GM23338 (cell line): Measurements from ENCODE around the gene PTMA. TPM values are rescaled to one million over a fixed set of nuclear protein-coding genes. Genes with fewer than 3 reads are reported as not detected.

Experiments
- ATAC-seq: fragments of 200-7000 bp; cut with Tn5 transposase; 3 replicates; pipeline ENCODE4 v1.9.1; 2020
- DNase-seq: peaks from one replicate; pipeline ENCODE4 v3.0.0-alpha.2; 2015; ENCODE audit warnings: low spot score
- H2AFZ ChIP-seq: fragments of 200-600 bp; sonication (generic); 2 replicates; pipeline ENCODE4 v1.8.0; 2016; ENCODE audit warnings: antibody characterized with exemption, mild to moderate bottlenecking, moderate library complexity
- H3F3A ChIP-seq: fragments of 200-600 bp; sonication (generic); replicated peaks from 2 replicates; pipeline ENCODE4 v1.8.0; 2017; ENCODE audit warnings: antibody characterized with exemption, mixed run types, low read depth
- H3K27ac ChIP-seq: fragments of 200-600 bp; sonication (generic); 2 replicates; pipeline ENCODE4 v1.6.1; 2016; ENCODE audit warnings: low read depth
- H3K27me3 ChIP-seq: fragments of 200-600 bp; sonication (generic); 2 replicates; pipeline ENCODE4 v1.8.0; 2016; ENCODE audit warnings: mild to moderate bottlenecking, mixed run types, moderate library complexity; ENCODE audit not compliant: insufficient read depth
- H3K36me3 ChIP-seq: fragments of 200-600 bp; sonication (generic); 2 replicates; pipeline ENCODE4 v1.8.0; 2016; ENCODE audit warnings: mild to moderate bottlenecking; ENCODE audit not compliant: insufficient read depth
- H3K4me1 ChIP-seq: fragments of 200-600 bp; sonication (generic); 2 replicates; pipeline ENCODE4 v1.8.0; 2016; ENCODE audit warnings: mild to moderate bottlenecking, moderate library complexity; ENCODE audit not compliant: insufficient read depth
- H3K4me2 ChIP-seq: fragments of 200-600 bp; sonication (generic); 2 replicates; pipeline ENCODE4 v1.7.1; 2017; ENCODE audit warnings: mixed run types
- H3K4me3 ChIP-seq: fragments of 200-600 bp; sonication (generic); 2 replicates; pipeline ENCODE4 v1.6.1; 2016; ENCODE audit warnings: mixed run types
- H3K79me2 ChIP-seq: fragments of 200-600 bp; sonication (generic); replicated peaks from 2 replicates; pipeline ENCODE4 v1.8.0; 2017; ENCODE audit warnings: mild to moderate bottlenecking; ENCODE audit not compliant: insufficient read depth
- H3K9me2 ChIP-seq: fragments of 200-600 bp; sonication (generic); 2 replicates; pipeline ENCODE4 v1.8.0; 2017; ENCODE audit not compliant: insufficient read depth
- H4K20me1 ChIP-seq: fragments of 200-600 bp; sonication (generic); replicated peaks from 2 replicates; pipeline ENCODE4 v1.8.0; 2017; ENCODE audit warnings: mild to moderate bottlenecking; ENCODE audit not compliant: insufficient read depth
- H3K27ac Mint-ChIP-seq: 2 replicates; pipeline ENCODE4 v1.8.0; 2020; ENCODE audit warnings: inconsistent platforms, mild to moderate bottlenecking, moderate library complexity, mixed read lengths
- H3K27me3 Mint-ChIP-seq: 3 replicates; pipeline ENCODE4 v1.8.0; 2022; ENCODE audit warnings: low read depth, mild to moderate bottlenecking, moderate library complexity, mixed read lengths, inconsistent platforms; ENCODE audit not compliant: insufficient read depth, poor library complexity
- H3K36me3 Mint-ChIP-seq: 3 replicates; pipeline ENCODE4 v1.8.0; 2021; ENCODE audit warnings: low read depth, mild to moderate bottlenecking, inconsistent platforms, moderate library complexity, mixed read lengths
- H3K4me1 Mint-ChIP-seq: 3 replicates; pipeline ENCODE4 v1.8.0; 2020; ENCODE audit warnings: mild to moderate bottlenecking, inconsistent platforms, mixed read lengths
- H3K4me3 Mint-ChIP-seq: 3 replicates; pipeline ENCODE4 v1.8.0; 2021; ENCODE audit warnings: moderate library complexity, mild to moderate bottlenecking, inconsistent platforms, mixed read lengths
- H3K9me3 Mint-ChIP-seq: 3 replicates; pipeline ENCODE4 v1.8.0; 2020; ENCODE audit warnings: moderate library complexity, mild to moderate bottlenecking, inconsistent platforms, mixed read lengths
- ETS1 ChIP-seq: IDR thresholded peaks from 2 replicates; pipeline ENCODE4 v1.6.1; 2016; ENCODE audit warnings: antibody characterized with exemption
- EZH2 ChIP-seq: fragments of 200-600 bp; sonication (generic); IDR thresholded peaks from one replicate; pipeline ENCODE4 v1.8.0; 2017; ENCODE audit warnings: antibody characterized with exemption, mild to moderate bottlenecking, low read depth; ENCODE audit not compliant: unreplicated experiment
- EZH2phosphoT487 ChIP-seq: fragments of 200-600 bp; sonication (generic); IDR thresholded peaks from one replicate; pipeline ENCODE4 v1.8.1; 2018; ENCODE audit warnings: antibody characterized with exemption; ENCODE audit not compliant: unreplicated experiment
- NANOG ChIP-seq: IDR thresholded peaks from 2 replicates; pipeline ENCODE4 v1.6.1; 2016; ENCODE audit warnings: antibody characterized with exemption, borderline replicate concordance
- POLR2AphosphoS5 ChIP-seq: IDR thresholded peaks from 2 replicates; pipeline ENCODE4 v1.6.1; 2016; ENCODE audit warnings: antibody characterized with exemption, low read depth
- REST ChIP-seq: IDR thresholded peaks from one replicate; pipeline ENCODE4 v1.6.1; 2018; ENCODE audit warnings: antibody characterized with exemption; ENCODE audit not compliant: unreplicated experiment
- STAT1 ChIP-seq: IDR thresholded peaks from one replicate; pipeline ENCODE4 v1.6.1; 2016; ENCODE audit warnings: antibody characterized with exemption; ENCODE audit not compliant: unreplicated experiment
- ZNF114 ChIP-seq: fragments of 250-450 bp; sonication (Bioruptor Pico); IDR thresholded peaks from 2 replicates; pipeline ENCODE4 v1.5.0; 2020; ENCODE audit warnings: mild to moderate bottlenecking, moderate library complexity
- ZNF331 ChIP-seq: fragments of 250-450 bp; sonication (Bioruptor Pico); IDR thresholded peaks from 2 replicates; pipeline ENCODE4 v1.5.0; 2020; ENCODE audit warnings: low read depth, mild to moderate bottlenecking, moderate library complexity
- ZNF462 ChIP-seq: fragments of 250-450 bp; sonication (Bioruptor Pico); IDR thresholded peaks from 2 replicates; pipeline ENCODE4 v1.5.0; 2020; ENCODE audit warnings: mild to moderate bottlenecking, moderate library complexity
- polyA plus RNA-seq: library from polyadenylated mRNA; unstranded; fragments of >200 nt; fragmentation: Nextera tagmentation; extraction: Ambion mirVana; gene quantifications from 2 replicates; pipeline ENCODE4 v1.2.1, GENCODE V29; 2016
- total RNA-seq: library from RNA; depleted of rRNA; stranded (reverse); fragments of >200 nt; shearing (Covaris generic); gene quantifications from 2 replicates; pipeline ENCODE4 v1.2.3, GENCODE V29; 2014

Gene PTMA
- total and polyA plus RNA-seq, 2 experiments from 2014 or later = 1,861 to 8,990 TPM

- TF ChIP-seq POLR2AphosphoS5 = no peak
- no peak for TF ChIP-seq ZNF331 (CRISPR knock-in tag)
- no peak for TF ChIP-seq ETS1
- TF ChIP-seq NANOG = no peak
- no peak for TF ChIP-seq EZH2phosphoT487
- TF ChIP-seq EZH2 = no peak
Measured at GRCh38 chr2:231665245-231666170, 42.8 kb upstream of the PTMA start (continued).

- peak overlapping the region; percentile 41; the same call in 1 of the 2 replicates for H3K4me3 ChIP-seq
- peak overlapping the region; percentile 99 for H3K27ac ChIP-seq
- H3K4me1 ChIP-seq = peaks cover 32% of the 10 kb centered on the region
- H3K27ac Mint-ChIP-seq = peak overlapping the region; percentile 99
- no peaks in the 10 kb centered on the region for H3K9me2 ChIP-seq
- H3K36me3 ChIP-seq = no peaks in the 10 kb centered on the region
- H3K4me3 Mint-ChIP-seq = peak overlapping the region; percentile 69
- peak; percentile 96 for DNase-seq
- no peaks in the 10 kb centered on the region for H4K20me1 ChIP-seq
- peaks cover 20% of the 10 kb centered on the region for H3K27me3 Mint-ChIP-seq
- H3K4me1 Mint-ChIP-seq = peaks cover 38% of the 10 kb centered on the region
- ATAC-seq = peak; percentile 80
- H3K4me2 ChIP-seq = peak overlapping the region; percentile 75
- H3F3A ChIP-seq = peaks cover 37% of the 10 kb centered on the region
- H3K27me3 ChIP-seq = no peaks in the 10 kb centered on the region
- peaks cover 7% of the 10 kb centered on the region; the same call in 1 of the 3 replicates for H3K9me3 Mint-ChIP-seq
- H3K36me3 Mint-ChIP-seq = peaks cover 3% of the 10 kb centered on the region; the same call in 1 of the 3 replicates
- no peaks in the 10 kb centered on the region for H3K79me2 ChIP-seq
- no peak overlapping the region for H2AFZ ChIP-seq
- TF ChIP-seq STAT1 (no peak), REST (no peak), ZNF462 (CRISPR knock-in tag) (no peak), ZNF114 (CRISPR knock-in tag) (no peak)
Measured at GRCh38 chr2:231666171-231667095, 41.9 kb upstream of the PTMA start.
